Naive thymus-derived CD4-positive, alpha-beta T cell (primary cell): Measurements from ENCODE around the gene DRAP1. TPM values are rescaled to one million over a fixed set of nuclear protein-coding genes. Genes with fewer than 3 reads are reported as not detected.

Experiments used
- ATAC-seq: fragments of 150-1000 bp; cut with Tn5 transposase; 2 replicates; pipeline ENCODE4 v1.10.0; 2021; ENCODE audit warnings: mild to moderate bottlenecking, moderate library complexity
- CTCF ChIA-PET: fragments of 350-600 bp; sonication (Branson Sonifier 250); formaldehyde crosslinking; loops from one replicate; lab custom pipeline; 2021; ENCODE audit warnings: antibody characterized with exemption; lab: Charles Lee
- POLR2A ChIA-PET: fragments of 350-600 bp; sonication (Branson Sonifier 250); formaldehyde crosslinking; loops from one replicate; lab custom pipeline; 2021; ENCODE audit warnings: antibody characterized with exemption, inconsistent platforms; lab: Charles Lee
- DNase-seq, 9 donors: peaks; one replicate each; pipeline versions ENCODE4 v3.0.0 to v3.0.0-alpha.2; 2020 to 2022; ENCODE audit warnings: mixed read lengths in 1 of 9
- H3K27ac ChIP-seq: one replicate; pipeline ENCODE4 v1.7.0; 2013; ENCODE audit warnings: mild to moderate bottlenecking, low read depth, low read length, moderate library complexity
- H3K27me3 ChIP-seq, 2 donors: one replicate each; pipeline ENCODE4 v1.7.0; 2013; ENCODE audit warnings: low read length in 2 of 2, mild to moderate bottlenecking in 2 of 2, moderate library complexity in 2 of 2; ENCODE audit not compliant: control insufficient read depth in 2 of 2, insufficient read depth in 2 of 2
- H3K36me3 ChIP-seq, 3 experiments: 1 replicate in 2 of 3; 2 replicates in 1 of 3; pipeline ENCODE4 v1.7.0; 2013; ENCODE audit warnings: low read length in 3 of 3, mild to moderate bottlenecking in 3 of 3, moderate library complexity in 1 of 3; ENCODE audit not compliant: insufficient read depth in 3 of 3, control insufficient read depth in 2 of 3
- H3K4me1 ChIP-seq, 2 donors: one replicate each; pipeline ENCODE4 v1.7.0; 2013; ENCODE audit warnings: low read length in 2 of 2, mild to moderate bottlenecking in 2 of 2, moderate library complexity in 1 of 2; ENCODE audit not compliant: control insufficient read depth in 2 of 2, insufficient read depth in 2 of 2
- H3K4me3 ChIP-seq: 2 replicates; pipeline ENCODE4 v1.7.0; 2013; ENCODE audit warnings: mild to moderate bottlenecking, low read length
- H3K9me3 ChIP-seq, 3 experiments: 1 replicate in 2 of 3; 2 replicates in 1 of 3; pipeline ENCODE4 v1.7.0; 2013; ENCODE audit warnings: low read length in 3 of 3; ENCODE audit not compliant: control insufficient read depth in 2 of 3
- H3K27ac Mint-ChIP-seq, 9 donors: one replicate each; pipeline ENCODE4 v1.8.0; 2020 to 2022; ENCODE audit warnings: mixed read lengths in 9 of 9, mild to moderate bottlenecking in 8 of 9, moderate library complexity in 5 of 9, inconsistent platforms in 2 of 9
- H3K27me3 Mint-ChIP-seq, 5 donors: one replicate each; pipeline ENCODE4 v1.8.0; 2021 to 2022; ENCODE audit warnings: mixed read lengths in 5 of 5, mild to moderate bottlenecking in 1 of 5
- H3K36me3 Mint-ChIP-seq, 5 donors: one replicate each; pipeline ENCODE4 v1.8.0; 2020 to 2022; ENCODE audit warnings: mixed read lengths in 5 of 5, mild to moderate bottlenecking in 3 of 5, inconsistent platforms in 1 of 5
- H3K4me1 Mint-ChIP-seq, 7 donors: one replicate each; pipeline ENCODE4 v1.8.0; 2020 to 2022; ENCODE audit warnings: mixed read lengths in 7 of 7, mild to moderate bottlenecking in 3 of 7, inconsistent platforms in 1 of 7
- H3K4me3 Mint-ChIP-seq, 10 donors: one replicate each; pipeline ENCODE4 v1.8.0; 2020 to 2022; ENCODE audit warnings: mild to moderate bottlenecking in 10 of 10, mixed read lengths in 10 of 10, moderate library complexity in 6 of 10, inconsistent platforms in 2 of 10
- H3K9me3 Mint-ChIP-seq, 11 donors: one replicate each; pipeline ENCODE4 v1.8.0; 2020 to 2022; ENCODE audit warnings: mixed read lengths in 11 of 11, mild to moderate bottlenecking in 4 of 11, inconsistent platforms in 1 of 11, moderate library complexity in 1 of 11
- intact Hi-C, 2 donors: fragments of 100-400 bp; cut with micrococcal nuclease; formaldehyde crosslinking; loops; one replicate each; pipeline ENCODE4 v1.15.1; 2023
- polyA plus RNA-seq, 2 donors: library from polyadenylated mRNA; unstranded; fragments of 300-500 nt; fragmentation: Illumina TruSeq; gene quantifications; one replicate each; pipeline ENCODE4 v1.2.3, GENCODE V29; 2021
- total RNA-seq, 6 experiments: library from RNA in 5 of 6; stranded (reverse) in 5 of 6; gene quantifications; 1 replicate in 5 of 6; 2 replicates in 1 of 6; pipeline ENCODE4 v1.2.3 and lab custom pipeline; 2021 to 2026

DRAP1 gene
- total and polyA plus RNA-seq, 7 experiments from 2014 or later, result 72.6 to 166 (median 82.7) TPM

DNA sequence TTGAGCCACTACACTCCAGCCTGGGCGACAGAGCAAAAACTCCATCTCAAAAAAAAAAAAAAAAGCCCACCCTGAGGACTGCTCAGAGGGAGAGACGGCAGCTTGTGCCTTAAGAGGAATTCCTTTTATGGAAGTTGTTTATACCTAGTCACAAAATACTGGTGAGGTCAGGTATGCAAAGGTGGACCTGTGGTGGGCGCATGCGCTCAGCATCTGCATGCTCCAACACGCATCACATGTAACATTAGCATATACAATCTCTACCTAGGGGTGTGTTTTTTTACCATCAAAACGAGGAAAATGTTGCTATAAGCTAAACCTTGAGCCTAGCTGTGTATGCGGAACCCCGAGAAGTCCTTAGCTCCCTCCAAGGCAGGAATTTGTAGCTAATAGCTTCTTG lies 35.5 kb downstream of the DRAP1 start:
- intact Hi-C loops, result no loop called here
- Histone ChIP-seq H3K9me3 (no peaks in the 10 kb centered on the region), H3K4me1 (peaks cover 3 to 16% of the 10 kb centered on the region in 2 donors), H3K4me3 (no peak overlapping the region), H3K36me3 (no peaks in the 10 kb centered on the region), H3K27me3 (no peaks in the 10 kb centered on the region), H3K27ac (no peak overlapping the region)
- H3K27me3 Mint-ChIP-seq, result peaks cover 0 to 3% (median 0%) of the 10 kb centered on the region in 5 donors
- H3K4me3 Mint-ChIP-seq, result no peak overlapping the region
- no peaks in the 10 kb centered on the region for H3K36me3 Mint-ChIP-seq
- peaks cover 4 to 24% (median 21%) of the 10 kb centered on the region in 7 donors for H3K4me1 Mint-ChIP-seq
- H3K27ac Mint-ChIP-seq, result peak overlapping the region in 1 of 9 donors; percentile 18
- no peaks in the 10 kb centered on the region for H3K9me3 Mint-ChIP-seq
- CTCF ChIA-PET, result interaction anchor here (0.6 to 1.1 kb wide), 3 partner anchors 18 to 661 kb away, joined by 4 to 6 read pairs (median 4); no protein-coding TSS in a partner anchor
- POLR2A ChIA-PET, result interaction anchor here (0.5 to 1.5 kb wide), 8 partner anchors 9 to 96 kb away, joined by 3 to 9 read pairs (median 4); partner anchors contain the start of genes CCDC85B and FIBP
- DNase-seq (no peak), ATAC-seq (no peak)

DNA sequence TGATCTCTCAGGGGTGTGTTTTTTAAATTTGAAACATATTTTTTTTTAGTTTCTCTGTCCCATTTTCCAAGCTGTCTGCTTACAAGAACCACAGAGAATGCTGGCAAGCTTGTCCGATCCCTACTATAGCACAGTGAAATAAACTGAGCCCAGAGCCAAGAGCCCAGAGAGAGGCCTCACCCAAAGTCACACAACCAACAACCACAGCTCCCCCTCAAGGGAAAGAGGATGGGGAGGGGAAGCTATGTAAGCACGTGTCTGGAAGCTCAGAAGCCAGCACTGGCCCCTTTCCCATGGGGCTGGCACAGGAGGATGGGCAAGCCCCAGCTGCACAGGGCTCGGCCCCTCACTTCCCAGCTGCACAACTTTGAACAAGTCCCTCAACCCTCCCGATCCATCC lies 39.1 kb downstream of the DRAP1 start:
- Mint-ChIP-seq H3K9me3 (no peaks in the 10 kb centered on the region), H3K27me3 (no peaks in the 10 kb centered on the region), H3K4me1 (peaks cover 17 to 46% (median 42%) of the 10 kb centered on the region in 7 donors), H3K27ac (peak overlapping the region; percentile 56 to 97 (median 88)), H3K4me3 (peak overlapping the region in 2 of 10 donors; percentile 11 to 18), H3K36me3 (peaks cover 4 to 17% (median 8%) of the 10 kb centered on the region in 5 donors)
- Histone ChIP-seq H3K36me3 (peaks cover 0 to 3% (median 0%) of the 10 kb centered on the region in 3 experiments), H3K4me3 (no peak overlapping the region), H3K9me3 (no peaks in the 10 kb centered on the region), H3K27ac (peak overlapping the region; percentile 80), H3K4me1 (peaks cover 15 to 29% of the 10 kb centered on the region in 2 donors), H3K27me3 (no peaks in the 10 kb centered on the region)
- intact Hi-C loops, result no loop called here
- CTCF ChIA-PET, result interaction anchor here (0.9 to 3.4 kb wide), 5 partner anchors 16 to 98 kb away, joined by 3 to 20 read pairs (median 3); partner anchors contain the start of genes CCDC85B, FIBP and MUS81
- DNase-seq (no peak), ATAC-seq (no peak)
- POLR2A ChIA-PET, result interaction anchor here (0.8 to 6.7 kb wide), 8 partner anchors 30 to 98 kb away, joined by 3 to 108 read pairs (median 10); partner anchors contain the start of genes C11orf68, CCDC85B, CFL1 and CTSW

DNA sequence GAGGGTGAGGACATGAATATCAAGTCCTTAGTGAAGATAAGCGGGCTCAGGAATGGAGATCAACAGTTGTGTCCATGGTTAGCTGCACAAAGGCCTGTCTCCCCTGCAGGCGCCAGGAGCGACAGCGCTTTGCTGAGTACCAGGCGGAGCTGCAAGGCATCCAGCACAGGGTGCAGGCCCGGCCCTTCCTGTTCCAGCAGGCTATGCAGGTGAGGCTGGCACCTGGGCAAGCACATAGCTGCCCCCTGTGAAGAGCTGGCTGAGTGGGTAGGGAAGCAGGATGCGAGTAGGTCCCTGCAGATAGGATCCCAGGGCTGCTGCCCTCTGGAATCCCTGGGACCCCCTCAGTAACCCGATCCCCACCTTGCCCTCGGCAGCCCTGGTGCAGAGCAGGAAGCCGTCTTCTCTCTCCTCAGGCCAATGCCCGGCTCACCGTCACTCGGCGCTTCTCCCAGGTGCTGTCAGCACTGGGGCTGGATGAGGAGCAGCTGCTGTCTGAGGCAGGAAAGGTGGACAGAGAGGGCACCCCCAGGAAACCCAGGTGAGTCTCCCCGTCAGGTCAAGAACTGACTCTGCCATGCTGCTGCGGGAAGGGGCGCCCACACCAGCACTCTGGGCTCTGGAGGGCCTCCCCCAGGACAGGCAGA lies 39.7 kb downstream of the DRAP1 start:
- CTCF ChIA-PET, result interaction anchor here (0.9 to 3.4 kb wide), 5 partner anchors 16 to 99 kb away, joined by 3 to 20 read pairs (median 3); partner anchors contain the start of genes CCDC85B, FIBP and MUS81
- no peaks in the 10 kb centered on the region for H3K9me3 Mint-ChIP-seq
- ATAC-seq (no peak), DNase-seq (no peak)
- no peaks in the 10 kb centered on the region for H3K9me3 ChIP-seq
- H3K27ac ChIP-seq, result peak overlapping the region; percentile 80
- POLR2A ChIA-PET, result interaction anchor here (0.8 to 6.7 kb wide), 8 partner anchors 31 to 99 kb away, joined by 3 to 108 read pairs (median 8); partner anchors contain the start of genes C11orf68, CCDC85B, CFL1 and CTSW
- H3K4me3 ChIP-seq, result no peak overlapping the region
- peaks cover 0 to 4% (median 0%) of the 10 kb centered on the region in 3 experiments for H3K36me3 ChIP-seq
- intact Hi-C loops, result no loop called here
- peaks cover 4 to 17% (median 8%) of the 10 kb centered on the region in 5 donors for H3K36me3 Mint-ChIP-seq
- no peaks in the 10 kb centered on the region for H3K27me3 ChIP-seq
- H3K4me3 Mint-ChIP-seq, result peak overlapping the region in 2 of 10 donors; percentile 4 to 51
- no peaks in the 10 kb centered on the region for H3K27me3 Mint-ChIP-seq
- H3K4me1 Mint-ChIP-seq, result peaks cover 18 to 52% (median 46%) of the 10 kb centered on the region in 7 donors
- peak overlapping the region in 7 of 9 donors; percentile 84 to 97 (median 88) for H3K27ac Mint-ChIP-seq
- peaks cover 22 to 34% of the 10 kb centered on the region in 2 donors for H3K4me1 ChIP-seq

DNA sequence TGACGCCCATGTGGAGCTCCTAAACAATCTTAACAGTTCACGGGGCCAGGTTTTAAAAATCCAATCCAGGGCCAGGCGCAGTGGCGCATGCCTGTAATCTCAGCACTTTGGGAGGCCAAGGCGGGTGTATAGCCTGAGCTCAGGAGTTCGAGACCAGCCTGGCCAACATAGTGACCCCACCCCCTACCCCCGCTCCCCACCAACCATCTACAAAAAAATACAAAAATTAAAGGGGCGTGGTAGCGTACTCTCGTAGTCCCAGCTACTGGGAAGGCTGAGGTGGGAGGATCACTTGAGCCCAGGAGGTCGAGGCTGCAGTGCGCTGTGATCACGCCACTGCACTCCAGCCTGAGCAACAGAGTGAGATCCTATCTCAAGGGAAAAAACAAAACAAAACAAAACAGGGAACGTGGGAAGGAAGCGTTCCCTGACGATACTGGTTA lies 41.6 kb downstream of the DRAP1 start:
- Histone ChIP-seq H3K27ac (peak overlapping the region; percentile 96), H3K4me3 (peak overlapping the region; percentile 83), H3K36me3 (peaks cover 9 to 24% (median 16%) of the 10 kb centered on the region in 3 experiments), H3K4me1 (peaks cover 27 to 39% of the 10 kb centered on the region in 2 donors), H3K27me3 (no peaks in the 10 kb centered on the region), H3K9me3 (no peaks in the 10 kb centered on the region)
- CTCF ChIA-PET, result interaction anchor here (0.6 to 1.9 kb wide), 2 partner anchors 67 to 70 kb away, joined by 4 to 8 read pairs; partner anchors contain the start of gene CCDC85B
- POLR2A ChIA-PET, result interaction anchor here (0.7 to 6.7 kb wide), 11 partner anchors 9 to 101 kb away, joined by 3 to 108 read pairs (median 4); partner anchors contain the start of genes C11orf68, CCDC85B, CFL1 and FIBP
- DNase-seq (no peak), ATAC-seq (no peak)
- Mint-ChIP-seq H3K36me3 (peaks cover 10 to 22% (median 16%) of the 10 kb centered on the region in 5 donors), H3K9me3 (no peaks in the 10 kb centered on the region), H3K27me3 (no peaks in the 10 kb centered on the region), H3K4me3 (peak overlapping the region; percentile 93 to 99 (median 98)), H3K4me1 (peaks cover 21 to 64% (median 54%) of the 10 kb centered on the region in 7 donors), H3K27ac (peak overlapping the region; percentile 96 to 99 (median 98))
- intact Hi-C loops, result loop anchor here (1.0 kb wide), 10 partner anchors 28 to 346 kb away; partner anchors contain the start of genes BANF1 (in 2 of the 2), C11orf68 (in 2 of the 2), DRAP1 (in 2 of the 2) and EIF1AD (in 2 of the 2)

- Histone ChIP-seq H3K9me3 (no peaks in the 10 kb centered on the region), H3K4me3 (peak within 1 kb of the TSS; percentile 83), H3K27ac (peak within 1 kb of the TSS; percentile 96), H3K27me3 (no peaks in the 10 kb centered on the region), H3K36me3 (peaks cover 15 to 30% (median 19%) of the 10 kb centered on the region in 3 experiments), H3K4me1 (peaks cover 27 to 37% of the 10 kb centered on the region in 2 donors)
- Mint-ChIP-seq H3K4me1 (peaks cover 23 to 63% (median 53%) of the 10 kb centered on the region in 7 donors), H3K36me3 (peaks cover 12 to 24% (median 18%) of the 10 kb centered on the region in 5 donors), H3K27ac (peak within 1 kb of the TSS; percentile 96 to 99 (median 98)), H3K4me3 (peak within 1 kb of the TSS; percentile 93 to 99 (median 98)), H3K27me3 (no peaks in the 10 kb centered on the region), H3K9me3 (no peaks in the 10 kb centered on the region)
- peak; percentile 81 to 97 (median 94) for DNase-seq
- CTCF ChIA-PET, result interaction anchor here (0.6 to 1.9 kb wide), 2 partner anchors 68 to 71 kb away, joined by 4 to 8 read pairs; partner anchors contain the start of gene CCDC85B
- POLR2A ChIA-PET, result interaction anchor here (0.7 to 6.7 kb wide), 12 partner anchors 10 to 101 kb away, joined by 3 to 108 read pairs (median 4); partner anchors contain the start of genes C11orf68, CCDC85B, CFL1 and FIBP
- ATAC-seq, result peak; percentile 96
- intact Hi-C loops, result loop anchor here (1.0 kb wide), 10 partner anchors 28 to 346 kb away; partner anchors contain the start of genes BANF1 (in 2 of the 2), C11orf68 (in 2 of the 2), DRAP1 (in 2 of the 2) and EIF1AD (in 2 of the 2)
Measured at GRCh38 chr11:65961267-65962140, 42.3 kb downstream of the DRAP1 start, which contains the start of gene SART1. Gene SART1, plus strand, starts transcription at chr11:65961734. Its CDS starts 47 bp downstream, at chr11:65961781.
